K562 (cell line): Measurements from ENCODE around the gene ARHGEF17. TPM values are rescaled to one million over a fixed set of nuclear protein-coding genes. Genes with fewer than 3 reads are reported as not detected.

Source experiments
- ATAC-seq: fragments of 200-7000 bp; cut with Tn5 transposase; 3 replicates; pipeline ENCODE4 v1.9.1; 2020; ENCODE audit warnings: moderate library complexity
- BruUV-seq: library from RNA; stranded (reverse); fragments of 400-500 nt; replicated peaks from 2 replicates; lab custom pipeline; 2021; lab: Mats Ljungman, UMichigan
- CTCF ChIA-PET: fragments of 300-600 bp; formaldehyde crosslinking; extraction: SDS; loops from one replicate; lab custom pipeline; 2021; ENCODE audit warnings: low intra/inter-chr PET ratio; lab: Yijun Ruan, JAX
- POLR2A ChIA-PET: fragments of 300-600, 350-650 bp; sonication (Branson Sonifier 250); formaldehyde crosslinking; extraction: SDS; loops from one replicate; lab custom pipeline; 2021; ENCODE audit warnings: antibody characterized with exemption, inconsistent platforms; lab: Yijun Ruan, JAX
- DNase-seq, 4 experiments: peaks; one replicate each; pipeline versions ENCODE4 v3.0.0 to v3.0.0-alpha.2; 2011 to 2018; ENCODE audit warnings: low spot score in 3 of 4, mixed read lengths in 3 of 4; ENCODE audit errors: extremely low read depth in 1 of 4
- FAIRE-seq: peaks from 2 replicates; lab custom pipeline; 2011; peaks lifted over from hg19 to GRCh38; lab: Jason Lieb, UNC
- H2AFZ ChIP-seq: 2 replicates; pipeline ENCODE4 v1.6.0; 2011; ENCODE audit warnings: low read depth, low read length, control low read depth, inconsistent platforms
- H3K27ac ChIP-seq: fragments of 200-600 bp; 3 replicates; pipeline ENCODE4 v1.8.0; 2011; ENCODE audit warnings: low read depth, mild to moderate bottlenecking, control low read depth, inconsistent platforms, low read length, moderate library complexity, mixed read lengths; ENCODE audit errors: extremely low read depth
- H3K27me3 ChIP-seq, 2 experiments: fragments of 300-600 bp in 1 of 2; 2 replicates in 1 of 2; 3 replicates in 1 of 2; pipeline versions ENCODE4 v1.6.0 to v1.8.0; 2011; ENCODE audit warnings: inconsistent platforms in 2 of 2, low read length in 2 of 2, mild to moderate bottlenecking in 1 of 2, mixed read lengths in 1 of 2, moderate library complexity in 1 of 2; ENCODE audit not compliant: control insufficient read depth in 2 of 2, insufficient read depth in 2 of 2
- H3K36me3 ChIP-seq: fragments of 300-600 bp; 3 replicates; pipeline ENCODE4 v1.8.0; 2011; ENCODE audit warnings: mild to moderate bottlenecking, low read length, inconsistent platforms; ENCODE audit not compliant: control insufficient read depth, insufficient read depth
- H3K4me1 ChIP-seq, 2 experiments: fragments of 200-600 bp in 1 of 2; replicated peaks in 1 of 2; 2 replicates in 1 of 2; 3 replicates in 1 of 2; pipeline versions ENCODE4 v1.5.1 to v1.8.0; 2011; ENCODE audit warnings: inconsistent platforms in 2 of 2, low read length in 2 of 2, mild to moderate bottlenecking in 1 of 2, mixed read lengths in 1 of 2, moderate library complexity in 1 of 2; ENCODE audit not compliant: control insufficient read depth in 2 of 2, insufficient read depth in 2 of 2
- H3K4me2 ChIP-seq: 2 replicates; pipeline ENCODE4 v1.6.1; 2011; ENCODE audit warnings: low read length, control low read depth, inconsistent platforms, mixed read lengths; ENCODE audit not compliant: insufficient read depth
- H3K4me3 ChIP-seq: fragments of 200-600 bp; sonication (generic), shearing (Covaris generic); 2 replicates; pipeline ENCODE4 v1.5.1; 2016; ENCODE audit warnings: control low read depth, inconsistent platforms
- H3K79me2 ChIP-seq: fragments of 200-600 bp; 3 replicates; pipeline ENCODE4 v1.8.0; 2011; ENCODE audit warnings: low read length, inconsistent platforms; ENCODE audit not compliant: control insufficient read depth, insufficient read depth
- H3K9ac ChIP-seq, 2 experiments: 2 replicates each; pipeline versions ENCODE4 v1.6.0 to v1.6.1; 2011; ENCODE audit warnings: low read depth in 2 of 2, low read length in 2 of 2, control low read depth in 1 of 2, inconsistent platforms in 1 of 2, mild to moderate bottlenecking in 1 of 2, mixed read lengths in 1 of 2; ENCODE audit not compliant: insufficient read depth in 1 of 2
- H3K9me1 ChIP-seq: one replicate; pipeline ENCODE4 v1.6.0; 2011; ENCODE audit warnings: inconsistent platforms, mild to moderate bottlenecking, low read length, moderate library complexity; ENCODE audit not compliant: control insufficient read depth, insufficient read depth
- H3K9me3 ChIP-seq: replicated peaks from 2 replicates; pipeline ENCODE4 v1.5.1; 2011; ENCODE audit warnings: low read depth, low read length, inconsistent platforms; ENCODE audit not compliant: control insufficient read depth, insufficient read depth
- H4K20me1 ChIP-seq: replicated peaks from 2 replicates; pipeline ENCODE4 v1.6.1; 2011; ENCODE audit warnings: low read length, inconsistent platforms, mixed read lengths; ENCODE audit not compliant: control insufficient read depth, insufficient read depth
- CREB3 ChIP-seq: fragments of 450-650 bp; conservative IDR thresholded peaks from 2 replicates; pipeline ENCODE4 v1.6.1; 2016; ENCODE audit warnings: missing genetic modification characterization, low read depth, mild to moderate bottlenecking, missing compliant biosample characterization, moderate library complexity
- FOXP4 ChIP-seq: sonication (generic); formaldehyde crosslinking; IDR thresholded peaks from 2 replicates; pipeline ENCODE4 v1.8.0; 2022; ENCODE audit warnings: mild to moderate bottlenecking, missing genetic modification reagents, borderline replicate concordance
- GATAD2B ChIP-seq: fragments of 450-650 bp; IDR thresholded peaks from 2 replicates; pipeline ENCODE4 v1.6.1; 2017; ENCODE audit warnings: mild to moderate bottlenecking, borderline replicate concordance
- KAT8 ChIP-seq: fragments of 450-650 bp; IDR thresholded peaks from 2 replicates; pipeline ENCODE4 v1.6.1; 2016; ENCODE audit warnings: low read depth, mild to moderate bottlenecking
- POLR3G ChIP-seq: IDR thresholded peaks from 2 replicates; pipeline ENCODE4 v1.6.1; 2011; ENCODE audit not compliant: insufficient read length, insufficient replicate concordance; ENCODE audit errors: extremely low read depth
- WGBS: fragments of 100-300 bp; shearing (Covaris generic); methylation state at CpG from one replicate; pipeline ENCODE4 v1.1.6; 2016; ENCODE audit warnings: low coverage, mixed read lengths; ENCODE audit not compliant: insufficient coverage; ENCODE audit errors: missing lambda C conversion rate; 5-methylcytosine and 5-hydroxymethylcytosine counted together
- in situ Hi-C: fragments of 300-500 bp; cut with MboI; formaldehyde crosslinking; loops from 4 replicates; pipeline ENCODE4 v1.15.0; 2018; ENCODE audit warnings: inconsistent platforms, mixed read lengths
- intact Hi-C: fragments of 100-400 bp; cut with micrococcal nuclease; formaldehyde crosslinking; loops from 2 replicates; pipeline ENCODE4 v1.14.2; 2022
- polyA plus RNA-seq, 8 experiments: library from polyadenylated mRNA; depleted of rRNA in 4 of 8; stranded (reverse) in 5 of 8; unstranded in 3 of 8; fragments of >200 nt; fragmentation: Nextera tagmentation in 2 of 8; fragmentation: Illumina TruSeq in 1 of 8; extraction: Ambion mirVana in 2 of 8; extraction: Trizol in 1 of 8; gene quantifications; 2 replicates each; pipeline versions ENCODE4 v1.2.1 to v1.2.3, GENCODE V29; 2011 to 2014; ENCODE audit warnings: inconsistent platforms in 1 of 8, missing spikeins in 1 of 8
- total RNA-seq, 7 experiments: library from RNA; depleted of rRNA in 6 of 7; stranded (reverse); fragments of >200 nt in 6 of 7; fragmentation: Illumina TruSeq in 2 of 7; extraction: Trizol in 2 of 7; gene quantifications; 2 replicates each; pipeline versions ENCODE4 v1.2.1 to v1.2.3, GENCODE V29; 2011 to 2021; ENCODE audit warnings: low replicate concordance in 1 of 7
- TF ChIP-seq, protein P1 (sequence below): fragments of 250-450 bp; sonication (Bioruptor Pico); IDR thresholded peaks from 2 replicates; pipeline ENCODE4 v1.8.0; 2022; ENCODE audit warnings: inconsistent platforms
- TF ChIP-seq, protein P2 (sequence below): fragments of 450-650 bp; IDR thresholded peaks from 2 replicates; pipeline ENCODE4 v1.7.0; 2016; ENCODE audit warnings: borderline replicate concordance

Gene ARHGEF17
- total and polyA plus RNA-seq, 9 of the 15 experiments (the other 6 are each of a cell fraction or from before 2014, with no cell fraction given): 0.04 to 0.68 (median 0.10) TPM; not detected in 2

DNA sequence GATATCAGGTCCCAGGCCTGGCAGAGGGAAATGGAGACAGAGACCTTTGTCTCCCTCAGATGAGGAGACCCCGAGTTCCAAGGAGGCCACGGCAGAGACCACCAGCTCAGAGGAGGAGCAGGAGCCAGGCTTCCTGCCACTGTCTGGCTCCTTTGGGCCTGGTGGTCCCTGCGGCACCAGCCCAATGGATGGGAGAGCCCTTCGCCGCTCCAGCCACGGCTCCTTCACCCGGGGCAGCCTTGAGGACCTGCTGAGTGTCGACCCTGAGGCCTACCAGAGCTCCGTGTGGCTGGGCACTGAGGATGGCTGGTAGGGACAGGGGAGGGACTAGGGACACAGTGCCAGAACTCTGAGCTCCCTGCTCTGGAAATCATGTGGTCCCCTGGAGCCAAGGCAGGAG is 55.1 kb downstream of the ARHGEF17 start (continued):
- TF ChIP-seq, protein P1, sequence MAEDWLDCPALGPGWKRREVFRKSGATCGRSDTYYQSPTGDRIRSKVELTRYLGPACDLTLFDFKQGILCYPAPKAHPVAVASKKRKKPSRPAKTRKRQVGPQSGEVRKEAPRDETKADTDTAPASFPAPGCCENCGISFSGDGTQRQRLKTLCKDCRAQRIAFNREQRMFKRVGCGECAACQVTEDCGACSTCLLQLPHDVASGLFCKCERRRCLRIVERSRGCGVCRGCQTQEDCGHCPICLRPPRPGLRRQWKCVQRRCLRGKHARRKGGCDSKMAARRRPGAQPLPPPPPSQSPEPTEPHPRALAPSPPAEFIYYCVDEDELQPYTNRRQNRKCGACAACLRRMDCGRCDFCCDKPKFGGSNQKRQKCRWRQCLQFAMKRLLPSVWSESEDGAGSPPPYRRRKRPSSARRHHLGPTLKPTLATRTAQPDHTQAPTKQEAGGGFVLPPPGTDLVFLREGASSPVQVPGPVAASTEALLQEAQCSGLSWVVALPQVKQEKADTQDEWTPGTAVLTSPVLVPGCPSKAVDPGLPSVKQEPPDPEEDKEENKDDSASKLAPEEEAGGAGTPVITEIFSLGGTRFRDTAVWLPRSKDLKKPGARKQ (CRISPR knock-in tag): no peak
- TF ChIP-seq, all 486 proteins: peak for 0

DNA sequence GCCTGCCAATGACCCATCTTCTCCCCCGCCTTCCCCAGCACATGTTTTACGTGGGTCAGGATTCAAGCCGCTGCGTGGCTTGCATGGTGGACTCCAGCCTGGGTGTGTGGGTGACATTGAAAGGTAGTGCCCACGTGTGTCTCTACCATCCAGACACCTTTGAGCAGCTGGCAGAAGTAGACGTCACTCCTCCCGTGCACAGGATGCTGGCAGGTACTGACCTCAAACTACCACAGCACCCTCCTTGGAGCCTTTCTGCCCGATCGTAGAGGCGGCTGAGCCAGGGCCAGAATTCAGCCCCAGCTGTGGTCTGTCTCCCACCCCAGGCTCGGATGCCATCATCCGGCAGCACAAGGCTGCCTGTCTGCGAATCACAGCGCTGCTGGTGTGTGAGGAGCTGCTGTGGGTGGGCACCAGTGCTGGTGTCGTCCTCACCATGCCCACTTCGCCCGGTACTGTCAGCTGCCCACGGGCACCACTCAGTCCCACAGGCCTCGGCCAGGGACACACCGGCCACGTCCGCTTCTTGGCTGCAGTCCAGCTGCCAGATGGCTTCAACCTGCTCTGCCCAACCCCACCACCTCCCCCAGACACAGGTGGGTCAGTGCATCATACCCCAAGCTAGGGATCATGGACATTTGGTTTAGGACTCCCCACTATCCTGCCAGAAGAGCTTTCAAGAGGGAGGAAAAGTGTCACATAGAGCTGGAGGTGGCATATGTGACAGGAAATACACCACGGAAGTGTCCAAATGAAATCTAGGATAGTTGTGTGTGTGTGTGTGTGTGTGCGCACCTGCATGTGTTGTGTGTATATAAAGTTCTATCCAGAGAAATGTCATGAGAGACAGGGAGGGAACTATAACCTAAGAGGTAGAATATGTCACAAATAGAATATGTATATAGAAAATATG is 57.5 kb downstream of the ARHGEF17 start:
- WGBS: 16% methylated on average over 24 of the region's 24 CpGs
- Histone ChIP-seq H3K9ac (peak overlapping the region in 1 of 2 experiments; percentile 60; a peak in 1 of 4 replicates), H4K20me1 (peaks cover 9% of the 10 kb centered on the region), H3K9me3 (no peaks in the 10 kb centered on the region), H3K27ac (no peak overlapping the region), H3K9me1 (peaks cover 14% of the 10 kb centered on the region), H2AFZ (no peak overlapping the region), H3K27me3 (peaks cover 25 to 78% of the 10 kb centered on the region in 2 experiments; a peak in 4 of 5 replicates), H3K4me1 (peaks cover 0 to 27% of the 10 kb centered on the region in 2 experiments; a peak in 2 of 5 replicates), H3K4me3 (no peak overlapping the region), H3K79me2 (no peaks in the 10 kb centered on the region), H3K36me3 (no peaks in the 10 kb centered on the region), H3K4me2 (no peak overlapping the region)
- FAIRE-seq (no peak), DNase-seq (no peak), ATAC-seq (no peak)
- intact Hi-C loops (no loop called here), in situ Hi-C loops (no loop called here)
- POLR2A ChIA-PET: interaction anchor here (0.5 to 1.4 kb wide), 4 partner anchors 9 to 552 kb away, joined by 3 to 6 read pairs (median 4); no protein-coding TSS in a partner anchor
- no TSS peak for BruUV-seq
- CTCF ChIA-PET: no interaction called here
- TF ChIP-seq KAT8: no peak
- TF ChIP-seq GATAD2B: no peak
- TF ChIP-seq FOXP4 (CRISPR knock-in tag): no peak
- TF ChIP-seq, protein P2, sequence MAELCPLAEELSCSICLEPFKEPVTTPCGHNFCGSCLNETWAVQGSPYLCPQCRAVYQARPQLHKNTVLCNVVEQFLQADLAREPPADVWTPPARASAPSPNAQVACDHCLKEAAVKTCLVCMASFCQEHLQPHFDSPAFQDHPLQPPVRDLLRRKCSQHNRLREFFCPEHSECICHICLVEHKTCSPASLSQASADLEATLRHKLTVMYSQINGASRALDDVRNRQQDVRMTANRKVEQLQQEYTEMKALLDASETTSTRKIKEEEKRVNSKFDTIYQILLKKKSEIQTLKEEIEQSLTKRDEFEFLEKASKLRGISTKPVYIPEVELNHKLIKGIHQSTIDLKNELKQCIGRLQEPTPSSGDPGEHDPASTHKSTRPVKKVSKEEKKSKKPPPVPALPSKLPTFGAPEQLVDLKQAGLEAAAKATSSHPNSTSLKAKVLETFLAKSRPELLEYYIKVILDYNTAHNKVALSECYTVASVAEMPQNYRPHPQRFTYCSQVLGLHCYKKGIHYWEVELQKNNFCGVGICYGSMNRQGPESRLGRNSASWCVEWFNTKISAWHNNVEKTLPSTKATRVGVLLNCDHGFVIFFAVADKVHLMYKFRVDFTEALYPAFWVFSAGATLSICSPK: no peak
- no peak for TF ChIP-seq POLR3G
- no peak for TF ChIP-seq CREB3 (tag)
